Measurements from ENCODE around the gene PNPO.

The PNPO gene

DNA sequence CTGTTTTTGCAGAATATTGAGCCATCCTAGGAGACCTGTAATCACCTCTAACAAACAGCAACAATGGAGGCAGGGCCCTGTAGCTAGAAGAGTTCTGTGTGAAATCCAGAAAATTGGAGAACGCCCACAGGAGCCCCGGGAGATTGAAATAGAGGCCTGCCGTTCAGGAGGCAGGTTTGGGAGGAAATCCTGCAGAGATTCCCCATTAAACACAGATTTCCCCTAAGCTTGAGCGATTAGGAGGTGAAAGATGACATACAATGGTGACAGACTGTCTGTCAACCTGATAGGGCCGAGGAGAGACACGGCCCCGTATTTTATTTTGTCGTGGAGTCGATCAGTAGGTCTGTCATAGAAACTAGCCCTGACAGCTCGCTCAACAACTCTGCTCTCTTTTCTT is 47.8 kb downstream of the PNPO start:
- Histone ChIP-seq H3K79me2 (ENCODE audit: insufficient read depth, low read length) (no peaks in the 10 kb centered on the region), H3K9ac (ENCODE audit: low read depth, low read length) (no peak overlapping the region), H2AFZ (ENCODE audit: low read depth, low read length) (no peak overlapping the region), H3K27ac (ENCODE audit: low read length) (no peak overlapping the region), H4K20me1 (ENCODE audit: insufficient read depth, low read length) (no peaks in the 10 kb centered on the region; the same call in 1 of the 2 replicates), H3K4me3 (ENCODE audit: low read depth in 1 of 2, low read length in 2 of 2) (no peak overlapping the region), H3K4me1 (ENCODE audit: insufficient read depth, low read length) (no peaks in the 10 kb centered on the region), H3K4me2 (ENCODE audit: insufficient read depth, low read length) (no peak overlapping the region), H3K9me3 (ENCODE audit: insufficient read depth, low read length, severe bottlenecking) (no peaks in the 10 kb centered on the region), H3K27me3 (ENCODE audit: insufficient read depth, low read length, poor library complexity) (peaks cover 4% of the 10 kb centered on the region), H3K36me3 (ENCODE audit: insufficient read depth, low read length) (peaks cover 2% of the 10 kb centered on the region; the same call in 1 of the 2 replicates)
- DNase-seq, result no peak
- ATAC-seq (ENCODE audit: insufficient read depth, low read depth), result no peak
- no peak for TF ChIP-seq EZH2 (IDR thresholded peaks at IDR 0.05; ENCODE audit: borderline replicate concordance, low read depth, low read length, severe bottlenecking)
- TF ChIP-seq, protein P1, sequence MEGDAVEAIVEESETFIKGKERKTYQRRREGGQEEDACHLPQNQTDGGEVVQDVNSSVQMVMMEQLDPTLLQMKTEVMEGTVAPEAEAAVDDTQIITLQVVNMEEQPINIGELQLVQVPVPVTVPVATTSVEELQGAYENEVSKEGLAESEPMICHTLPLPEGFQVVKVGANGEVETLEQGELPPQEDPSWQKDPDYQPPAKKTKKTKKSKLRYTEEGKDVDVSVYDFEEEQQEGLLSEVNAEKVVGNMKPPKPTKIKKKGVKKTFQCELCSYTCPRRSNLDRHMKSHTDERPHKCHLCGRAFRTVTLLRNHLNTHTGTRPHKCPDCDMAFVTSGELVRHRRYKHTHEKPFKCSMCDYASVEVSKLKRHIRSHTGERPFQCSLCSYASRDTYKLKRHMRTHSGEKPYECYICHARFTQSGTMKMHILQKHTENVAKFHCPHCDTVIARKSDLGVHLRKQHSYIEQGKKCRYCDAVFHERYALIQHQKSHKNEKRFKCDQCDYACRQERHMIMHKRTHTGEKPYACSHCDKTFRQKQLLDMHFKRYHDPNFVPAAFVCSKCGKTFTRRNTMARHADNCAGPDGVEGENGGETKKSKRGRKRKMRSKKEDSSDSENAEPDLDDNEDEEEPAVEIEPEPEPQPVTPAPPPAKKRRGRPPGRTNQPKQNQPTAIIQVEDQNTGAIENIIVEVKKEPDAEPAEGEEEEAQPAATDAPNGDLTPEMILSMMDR (IDR thresholded peaks at IDR 0.05; ENCODE audit: borderline replicate concordance, extremely low read depth, low read length, poor library complexity, severe bottlenecking), result no peak

DNA sequence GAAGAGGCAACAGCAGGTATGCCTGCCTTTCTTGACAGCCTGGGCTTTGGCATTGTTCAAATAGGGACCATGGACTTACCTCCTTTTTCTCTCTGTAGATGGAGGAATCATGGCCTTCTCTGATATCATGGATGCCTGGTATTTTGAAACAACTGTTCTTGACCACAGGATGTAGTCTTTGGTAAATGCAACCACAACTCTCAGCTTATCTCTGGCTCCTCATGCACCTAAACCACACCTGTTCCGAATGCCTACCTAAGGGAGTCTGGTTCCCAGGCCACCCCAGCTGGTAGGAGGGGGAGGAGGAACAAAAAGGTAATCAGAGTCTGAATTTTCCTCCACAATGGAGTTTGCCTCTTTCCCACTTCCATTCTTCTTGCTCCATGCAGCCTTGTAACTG is 48.3 kb downstream of the PNPO start:
- H4K20me1 ChIP-seq (ENCODE audit: insufficient read depth, low read length), result no peaks in the 10 kb centered on the region; the same call in 1 of the 2 replicates
- TF ChIP-seq EZH2 (IDR thresholded peaks at IDR 0.05; ENCODE audit: borderline replicate concordance, low read depth, low read length, severe bottlenecking), result no peak
- TF ChIP-seq, protein P1 (IDR thresholded peaks at IDR 0.05; ENCODE audit: borderline replicate concordance, extremely low read depth, low read length, poor library complexity, severe bottlenecking), result no peak
- H3K4me1 ChIP-seq (ENCODE audit: insufficient read depth, low read length), result no peaks in the 10 kb centered on the region
- H3K27me3 ChIP-seq (ENCODE audit: insufficient read depth, low read length, poor library complexity), result peaks cover 9% of the 10 kb centered on the region
- H3K4me2 ChIP-seq (ENCODE audit: insufficient read depth, low read length), result no peak overlapping the region
- no peaks in the 10 kb centered on the region for H3K79me2 ChIP-seq (ENCODE audit: insufficient read depth, low read length)
- ATAC-seq (ENCODE audit: insufficient read depth, low read depth) (no peak), DNase-seq (no peak)
- no peaks in the 10 kb centered on the region for H3K9me3 ChIP-seq (ENCODE audit: insufficient read depth, low read length, severe bottlenecking)
- no peak overlapping the region for H3K9ac ChIP-seq (ENCODE audit: low read depth, low read length)
- no peak overlapping the region for H2AFZ ChIP-seq (ENCODE audit: low read depth, low read length)
- no peaks in the 10 kb centered on the region for H3K36me3 ChIP-seq (ENCODE audit: insufficient read depth, low read length)
- H3K27ac ChIP-seq (ENCODE audit: low read length), result no peak overlapping the region
- no peak overlapping the region for H3K4me3 ChIP-seq (ENCODE audit: low read depth in 1 of 2, low read length in 2 of 2)

DNA sequence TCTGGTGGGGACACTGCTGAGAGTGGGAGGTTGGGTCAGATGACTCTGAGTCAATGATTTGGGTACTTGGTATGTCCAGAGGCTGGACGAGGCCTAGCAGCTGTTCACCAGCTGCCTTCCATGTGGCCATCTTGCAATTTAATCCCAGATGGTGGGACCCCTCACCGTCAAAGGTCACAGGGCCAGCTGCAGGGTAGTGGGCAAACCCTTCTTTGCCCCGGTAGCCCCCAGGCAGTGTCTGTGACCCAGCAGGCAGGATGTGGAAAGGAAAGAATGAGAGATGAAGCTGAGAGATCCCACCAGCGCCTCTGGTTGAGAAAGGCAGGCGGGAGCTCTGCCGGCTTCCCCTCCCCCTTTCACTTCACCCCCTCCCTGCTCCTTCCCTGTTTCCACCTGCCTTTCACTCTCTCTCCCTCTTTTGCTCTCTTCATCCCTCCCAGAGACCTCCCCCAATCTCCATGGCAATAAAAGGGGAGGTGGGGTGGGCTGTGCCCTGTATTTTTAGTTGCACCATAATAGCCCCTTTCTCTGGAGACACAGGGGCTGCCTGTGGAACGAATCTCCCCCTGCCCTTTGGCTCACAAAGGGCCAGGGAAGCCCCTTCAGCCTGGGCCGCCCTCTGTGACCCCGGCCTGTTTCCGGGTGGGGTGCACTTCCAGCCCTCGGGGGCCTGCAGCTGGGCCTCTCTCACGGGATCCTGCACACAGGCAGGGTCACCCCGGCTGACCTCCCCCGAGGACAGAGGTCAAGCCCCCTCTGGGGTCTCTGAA is 49.8 kb downstream of the PNPO start:
- TF ChIP-seq, protein P1 (IDR thresholded peaks at IDR 0.05; ENCODE audit: borderline replicate concordance, extremely low read depth, low read length, poor library complexity, severe bottlenecking), result no peak
- no peak for TF ChIP-seq EZH2 (IDR thresholded peaks at IDR 0.05; ENCODE audit: borderline replicate concordance, low read depth, low read length, severe bottlenecking)
- Histone ChIP-seq H3K79me2 (ENCODE audit: insufficient read depth, low read length) (no peaks in the 10 kb centered on the region), H3K4me3 (ENCODE audit: low read depth in 1 of 2, low read length in 2 of 2) (no peak overlapping the region), H3K9ac (ENCODE audit: low read depth, low read length) (no peak overlapping the region), H3K9me3 (ENCODE audit: insufficient read depth, low read length, severe bottlenecking) (no peaks in the 10 kb centered on the region), H3K36me3 (ENCODE audit: insufficient read depth, low read length) (no peaks in the 10 kb centered on the region), H3K27me3 (ENCODE audit: insufficient read depth, low read length, poor library complexity) (peaks cover 12% of the 10 kb centered on the region), H3K27ac (ENCODE audit: low read length) (no peak overlapping the region), H3K4me1 (ENCODE audit: insufficient read depth, low read length) (no peaks in the 10 kb centered on the region), H3K4me2 (ENCODE audit: insufficient read depth, low read length) (no peak overlapping the region), H4K20me1 (ENCODE audit: insufficient read depth, low read length) (no peaks in the 10 kb centered on the region; the same call in 1 of the 2 replicates), H2AFZ (ENCODE audit: low read depth, low read length) (no peak overlapping the region)
- no peak for ATAC-seq (ENCODE audit: insufficient read depth, low read depth)
- DNase-seq, result no peak
